ENCODE measurements around the gene ARHGAP26.

The ARHGAP26 gene

DNA sequence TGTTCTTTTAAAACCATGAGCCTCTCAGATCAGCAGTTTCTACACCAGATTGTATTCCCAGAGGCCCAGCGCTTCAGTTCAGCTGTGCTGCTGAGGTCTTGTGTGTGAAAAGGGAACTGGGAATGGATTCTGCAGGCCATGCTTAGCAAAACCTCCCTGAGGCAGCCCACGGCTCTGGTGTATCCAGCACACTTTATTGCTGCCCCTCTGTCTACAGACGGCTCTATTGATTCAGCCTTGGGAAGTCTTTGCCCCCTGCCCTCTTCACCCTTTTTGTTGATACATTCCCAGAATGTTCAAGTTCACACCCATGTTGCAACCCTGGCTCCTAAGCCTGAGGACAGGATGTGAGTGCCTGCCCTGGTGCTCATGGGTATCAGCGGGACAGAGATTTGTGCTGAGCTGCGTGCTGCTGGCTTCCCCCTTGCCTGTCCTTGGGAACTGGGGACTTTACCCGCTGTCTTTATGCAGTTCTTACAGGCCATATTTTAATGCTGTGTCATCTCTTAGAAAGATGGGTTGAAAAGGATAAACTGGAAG is 37.3 kb downstream of the ARHGAP26 start:
- no peak for DNase-seq (ENCODE audit: low spot score)
- TF ChIP-seq, protein P1, sequence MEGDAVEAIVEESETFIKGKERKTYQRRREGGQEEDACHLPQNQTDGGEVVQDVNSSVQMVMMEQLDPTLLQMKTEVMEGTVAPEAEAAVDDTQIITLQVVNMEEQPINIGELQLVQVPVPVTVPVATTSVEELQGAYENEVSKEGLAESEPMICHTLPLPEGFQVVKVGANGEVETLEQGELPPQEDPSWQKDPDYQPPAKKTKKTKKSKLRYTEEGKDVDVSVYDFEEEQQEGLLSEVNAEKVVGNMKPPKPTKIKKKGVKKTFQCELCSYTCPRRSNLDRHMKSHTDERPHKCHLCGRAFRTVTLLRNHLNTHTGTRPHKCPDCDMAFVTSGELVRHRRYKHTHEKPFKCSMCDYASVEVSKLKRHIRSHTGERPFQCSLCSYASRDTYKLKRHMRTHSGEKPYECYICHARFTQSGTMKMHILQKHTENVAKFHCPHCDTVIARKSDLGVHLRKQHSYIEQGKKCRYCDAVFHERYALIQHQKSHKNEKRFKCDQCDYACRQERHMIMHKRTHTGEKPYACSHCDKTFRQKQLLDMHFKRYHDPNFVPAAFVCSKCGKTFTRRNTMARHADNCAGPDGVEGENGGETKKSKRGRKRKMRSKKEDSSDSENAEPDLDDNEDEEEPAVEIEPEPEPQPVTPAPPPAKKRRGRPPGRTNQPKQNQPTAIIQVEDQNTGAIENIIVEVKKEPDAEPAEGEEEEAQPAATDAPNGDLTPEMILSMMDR (IDR thresholded peaks at IDR 0.05; ENCODE audit: extremely low read depth, insufficient read depth, missing control alignments), result no peak
- in situ Hi-C loops (cut with MboI; ENCODE audit: low pct_unique_long_range_greater_than_20kb, low sequenced_read_pairs, unreplicated experiment), result no loop called here

DNA sequence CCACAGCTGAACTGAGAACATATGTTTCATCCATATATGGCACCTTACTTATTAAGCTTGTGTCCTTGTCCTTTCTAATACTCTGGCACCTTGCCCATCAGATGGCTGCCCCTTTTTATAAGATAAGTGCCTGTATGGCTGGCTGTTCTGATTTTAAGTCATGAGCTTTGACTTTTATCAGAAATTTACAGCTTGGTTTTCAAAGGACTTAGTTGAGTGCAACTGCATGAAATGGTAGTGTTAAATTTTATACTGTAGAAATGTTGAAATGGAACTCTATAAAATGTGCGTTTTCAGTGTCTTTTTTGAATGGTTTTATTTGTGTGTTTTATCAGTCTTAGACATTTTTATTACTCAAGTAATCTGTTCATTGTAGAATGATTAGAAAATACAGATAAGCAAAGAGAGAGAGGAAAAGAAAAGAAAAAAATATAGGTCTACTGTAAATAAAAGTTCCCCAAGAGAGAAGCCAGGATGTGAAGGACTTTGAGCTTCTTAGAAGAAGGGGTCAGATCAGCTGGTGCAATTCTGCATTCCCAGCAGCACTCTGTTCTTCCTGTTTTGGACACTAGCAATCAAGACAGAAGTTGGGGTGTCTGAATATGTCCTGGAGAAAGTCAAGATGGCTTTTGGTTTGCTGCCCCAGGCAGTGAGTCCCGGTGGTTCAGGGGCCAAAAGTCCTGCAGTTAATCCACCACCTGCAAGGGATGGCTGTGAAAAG is 38.9 kb downstream of the ARHGAP26 start:
- in situ Hi-C loops (cut with MboI; ENCODE audit: low pct_unique_long_range_greater_than_20kb, low sequenced_read_pairs, unreplicated experiment), result no loop called here
- no peak for DNase-seq (ENCODE audit: low spot score)
- TF ChIP-seq, protein P1 (IDR thresholded peaks at IDR 0.05; ENCODE audit: extremely low read depth, insufficient read depth, missing control alignments), result no peak

DNA sequence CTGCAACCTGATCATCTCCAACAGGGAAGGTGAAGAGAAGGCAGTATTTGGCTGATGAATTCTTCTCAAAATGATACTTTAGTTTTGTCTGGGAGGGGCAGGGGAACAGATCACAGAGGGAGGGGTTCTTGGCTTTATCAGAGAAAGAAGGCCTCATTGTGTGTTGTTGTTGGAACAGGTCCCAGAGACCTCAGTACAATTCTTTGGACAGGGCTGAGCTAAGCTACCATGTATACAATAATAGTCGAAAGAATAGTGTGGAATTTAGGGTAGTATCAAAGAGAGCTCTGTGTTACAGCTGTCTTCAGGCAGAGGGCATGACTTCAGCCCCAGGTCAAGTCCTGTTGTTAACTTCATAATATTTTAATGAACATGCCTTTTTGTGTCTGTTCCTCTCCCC is 39.9 kb downstream of the ARHGAP26 start:
- TF ChIP-seq, protein P1 (IDR thresholded peaks at IDR 0.05; ENCODE audit: extremely low read depth, insufficient read depth, missing control alignments), result no peak
- DNase-seq (ENCODE audit: low spot score), result no peak
- in situ Hi-C loops (cut with MboI; ENCODE audit: low pct_unique_long_range_greater_than_20kb, low sequenced_read_pairs, unreplicated experiment), result no loop called here

DNA sequence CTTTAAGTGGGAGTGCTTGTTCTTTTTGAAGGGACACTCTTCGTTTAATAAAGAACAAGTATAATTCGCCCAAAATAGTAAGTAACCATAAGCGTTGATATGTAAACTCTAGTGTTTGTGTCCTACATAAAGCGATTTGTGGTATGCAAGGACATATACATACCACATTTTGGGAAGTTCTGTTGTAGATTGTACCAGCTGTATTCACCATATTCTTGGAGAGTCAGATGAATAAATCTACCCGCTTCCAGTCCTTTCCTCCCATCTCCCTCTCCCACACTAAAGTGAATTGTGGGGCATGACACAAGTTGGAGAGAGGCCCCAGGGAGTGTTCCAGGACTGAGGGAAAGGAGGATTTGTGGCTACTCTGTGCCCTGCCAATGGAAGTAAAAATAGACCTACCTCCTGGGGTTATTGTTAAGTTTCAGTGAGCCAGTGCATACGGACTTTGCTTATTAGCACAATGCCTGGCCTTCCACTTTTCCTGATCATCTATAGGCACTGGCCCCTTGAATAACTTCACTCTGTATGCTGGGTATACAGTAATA is 40.6 kb downstream of the ARHGAP26 start:
- TF ChIP-seq, protein P1 (IDR thresholded peaks at IDR 0.05; ENCODE audit: extremely low read depth, insufficient read depth, missing control alignments), result no peak

DNA sequence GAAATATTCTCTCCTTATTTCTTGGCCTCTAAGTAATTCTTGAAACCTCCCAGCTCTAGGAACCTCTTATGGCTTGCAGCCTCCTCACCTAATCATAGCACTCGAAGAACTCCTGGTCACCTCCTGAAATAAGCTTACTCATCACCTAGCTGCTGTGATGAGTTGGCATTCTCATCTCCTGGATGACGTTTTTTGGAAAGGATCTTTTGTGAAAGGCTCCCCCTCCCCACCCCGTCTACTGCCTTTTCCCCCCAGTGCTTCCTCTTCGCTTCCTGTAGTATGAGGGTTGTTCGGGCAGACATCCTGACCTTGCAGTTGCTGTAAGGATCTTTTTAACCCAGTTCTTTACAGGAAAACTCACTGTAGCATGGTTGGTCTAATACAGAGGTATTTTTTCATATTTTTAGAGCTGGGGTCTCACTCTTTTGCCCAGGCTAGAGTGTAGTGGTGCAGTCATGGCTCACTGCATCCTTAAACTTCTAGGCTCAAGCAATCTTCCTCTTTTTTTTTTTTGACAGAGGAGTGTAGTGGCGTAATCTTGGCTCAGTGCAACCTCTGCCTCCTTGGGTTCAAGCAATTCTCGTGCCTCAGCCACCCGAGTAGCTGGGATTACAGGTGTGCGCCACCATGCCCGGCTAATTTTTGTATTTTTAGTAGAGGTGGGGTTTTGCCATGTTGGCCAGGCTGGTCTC is 41.8 kb downstream of the ARHGAP26 start:
- in situ Hi-C loops (cut with MboI; ENCODE audit: low pct_unique_long_range_greater_than_20kb, low sequenced_read_pairs, unreplicated experiment), result no loop called here
- TF ChIP-seq, protein P1 (IDR thresholded peaks at IDR 0.05; ENCODE audit: extremely low read depth, insufficient read depth, missing control alignments), result no peak
- no peak for DNase-seq (ENCODE audit: low spot score)

More for the DNA sequence above, 40.6 kb downstream of the ARHGAP26 start:
- no peak for DNase-seq (ENCODE audit: low spot score)
- in situ Hi-C loops (cut with MboI; ENCODE audit: low pct_unique_long_range_greater_than_20kb, low sequenced_read_pairs, unreplicated experiment), result no loop called here

DNA sequence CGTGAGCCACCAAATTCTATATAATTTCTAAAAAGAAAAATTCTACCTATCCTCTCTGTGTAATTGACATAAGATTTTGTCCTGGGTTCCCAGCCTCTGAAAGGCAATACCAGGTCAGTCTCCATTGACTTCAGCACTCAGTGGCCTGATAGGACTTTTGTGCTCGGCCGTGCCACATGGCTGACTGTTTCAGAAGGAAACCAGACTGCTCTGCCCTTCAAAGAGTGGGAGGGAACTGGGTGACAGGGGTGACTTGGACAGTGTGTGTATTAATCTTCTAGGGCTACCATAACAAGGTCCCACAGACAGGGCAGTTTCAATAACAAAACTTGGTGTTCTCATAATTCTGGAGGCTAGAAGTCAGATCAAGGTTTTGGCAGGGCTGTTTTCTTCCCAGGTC is 43.0 kb downstream of the ARHGAP26 start:
- TF ChIP-seq, protein P1 (IDR thresholded peaks at IDR 0.05; ENCODE audit: extremely low read depth, insufficient read depth, missing control alignments), result no peak
- in situ Hi-C loops (cut with MboI; ENCODE audit: low pct_unique_long_range_greater_than_20kb, low sequenced_read_pairs, unreplicated experiment), result no loop called here
- no peak for DNase-seq (ENCODE audit: low spot score)
